Activated T-cell treated with anti-CD3 and anti-CD28 coated beads, Interleukin-2, amount 50 U/mL, for 1 hour (primary cell): ENCODE measurements around the gene SAE1.
A peak's percentile ranks its signal among the peaks of the same experiment; 100 is the strongest.

Experiments
- DNase-seq: peaks from one replicate; pipeline ENCODE4 v3.0.0-alpha.2; 2020

The SAE1 gene

GRCh38 chr19:47107202-47107952 lies 23.3 kb upstream of the SAE1 start:
- no peak for DNase-seq

DNA sequence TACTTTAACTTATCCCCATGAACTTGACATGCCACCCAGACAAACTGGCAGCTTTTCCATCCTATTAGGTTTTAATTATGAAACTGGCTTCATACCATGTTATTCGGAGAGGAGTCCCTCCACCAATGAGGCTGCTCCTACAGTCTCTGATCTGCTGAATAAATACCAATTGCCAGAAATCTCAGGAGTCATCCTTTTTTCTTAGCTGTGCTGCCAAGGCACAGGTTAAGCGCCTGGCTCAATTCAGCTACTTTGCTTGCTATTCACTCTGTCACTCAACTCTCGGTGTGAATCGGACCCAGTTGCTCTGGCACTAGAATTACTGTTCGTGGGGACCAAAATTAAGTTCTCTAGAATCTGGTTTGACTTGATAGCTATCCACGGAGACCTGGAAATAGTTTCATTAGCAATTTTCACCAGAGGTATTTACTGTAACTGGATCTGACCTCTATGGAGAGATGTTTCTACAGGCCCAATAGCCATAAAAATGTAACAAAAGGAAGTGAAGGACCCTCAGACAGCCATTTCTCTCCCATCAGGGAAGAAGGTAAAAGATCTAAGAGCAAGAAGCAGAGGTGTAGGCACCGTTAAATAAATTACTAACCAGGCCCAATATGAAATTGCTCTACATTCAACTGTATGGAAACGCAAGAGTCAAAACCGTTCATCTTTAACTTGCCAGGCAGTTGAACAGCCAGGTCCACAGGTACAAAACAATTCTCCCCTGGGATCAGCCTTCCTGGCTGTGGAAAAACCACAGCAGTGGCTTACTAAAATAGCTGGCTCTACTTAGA lies 22.5 kb upstream of the SAE1 start:
- no peak for DNase-seq

- DNase-seq, result no peak
These were observed 21.5 kb upstream of the SAE1 start for GRCh38 chr19:47109177-47109540.

DNA sequence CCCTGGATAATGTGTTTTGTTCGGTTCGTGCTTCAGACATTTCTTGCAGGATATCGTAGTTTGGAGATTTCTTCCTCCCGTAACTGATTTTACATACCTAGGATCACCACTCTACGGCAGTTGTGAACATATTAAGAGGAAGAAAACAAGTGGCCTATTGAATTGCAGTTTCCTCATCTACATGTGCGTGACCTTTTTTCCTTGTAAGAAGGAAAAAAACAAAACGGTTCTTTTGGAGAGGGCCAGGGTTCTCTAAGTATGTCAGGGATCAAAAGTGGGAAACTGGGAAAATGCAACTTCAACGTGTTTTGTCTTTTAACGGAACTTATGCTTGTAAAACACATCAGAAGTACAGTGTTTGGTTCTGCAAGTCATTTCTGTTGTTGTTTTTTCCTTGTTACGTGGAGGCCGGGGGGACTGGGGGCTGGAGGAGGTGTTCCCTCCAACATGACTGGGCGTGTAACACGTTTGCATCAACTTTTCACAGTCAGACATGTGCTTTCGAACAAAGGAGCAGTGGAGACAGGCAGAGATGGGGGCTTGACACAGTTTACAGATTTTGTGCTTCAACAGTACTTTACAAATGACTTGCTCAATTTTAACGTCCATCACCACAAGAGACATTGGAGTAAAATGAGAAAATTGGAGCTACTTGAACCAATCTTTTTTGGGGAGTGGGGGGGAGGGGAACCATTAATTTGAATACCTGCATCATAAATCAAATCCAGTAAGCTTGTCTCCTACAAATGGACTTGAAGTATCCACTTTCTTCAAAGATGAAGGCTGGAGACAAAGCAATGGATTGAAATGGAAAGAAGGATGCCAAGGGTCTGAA lies 20.9 kb upstream of the SAE1 start:
- peak; percentile 42 for DNase-seq

DNA sequence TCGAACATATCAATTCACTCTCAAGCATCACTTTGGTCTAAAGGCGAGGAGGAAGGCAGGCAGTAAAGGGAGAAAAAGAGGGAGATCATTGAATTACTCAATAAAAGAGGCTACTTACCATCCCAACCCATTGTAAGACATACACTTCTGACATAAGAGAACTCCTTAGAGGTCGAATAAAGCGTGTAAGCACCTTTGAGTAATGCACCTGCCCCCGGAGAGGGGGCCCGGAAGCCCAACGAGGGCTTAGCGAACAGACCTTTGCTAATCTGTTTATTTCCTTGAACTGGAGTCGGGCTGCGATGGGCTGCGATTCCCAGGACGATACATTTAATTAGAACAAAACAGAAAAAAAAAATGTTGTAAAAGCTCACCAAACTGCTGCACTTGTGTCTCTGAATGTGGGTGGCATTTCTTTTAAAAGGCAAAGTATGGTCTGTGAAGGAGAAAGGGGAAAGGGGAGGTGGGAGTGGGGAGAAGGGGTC lies 20.1 kb upstream of the SAE1 start:
- DNase-seq, result peak; percentile 66

GRCh38 chr19:47111006-47111621 lies 19.5 kb upstream of the SAE1 start:
- peak; percentile 59 for DNase-seq

- no peak for DNase-seq
These were observed 18.9 kb upstream of the SAE1 start for GRCh38 chr19:47111682-47112165.

DNA sequence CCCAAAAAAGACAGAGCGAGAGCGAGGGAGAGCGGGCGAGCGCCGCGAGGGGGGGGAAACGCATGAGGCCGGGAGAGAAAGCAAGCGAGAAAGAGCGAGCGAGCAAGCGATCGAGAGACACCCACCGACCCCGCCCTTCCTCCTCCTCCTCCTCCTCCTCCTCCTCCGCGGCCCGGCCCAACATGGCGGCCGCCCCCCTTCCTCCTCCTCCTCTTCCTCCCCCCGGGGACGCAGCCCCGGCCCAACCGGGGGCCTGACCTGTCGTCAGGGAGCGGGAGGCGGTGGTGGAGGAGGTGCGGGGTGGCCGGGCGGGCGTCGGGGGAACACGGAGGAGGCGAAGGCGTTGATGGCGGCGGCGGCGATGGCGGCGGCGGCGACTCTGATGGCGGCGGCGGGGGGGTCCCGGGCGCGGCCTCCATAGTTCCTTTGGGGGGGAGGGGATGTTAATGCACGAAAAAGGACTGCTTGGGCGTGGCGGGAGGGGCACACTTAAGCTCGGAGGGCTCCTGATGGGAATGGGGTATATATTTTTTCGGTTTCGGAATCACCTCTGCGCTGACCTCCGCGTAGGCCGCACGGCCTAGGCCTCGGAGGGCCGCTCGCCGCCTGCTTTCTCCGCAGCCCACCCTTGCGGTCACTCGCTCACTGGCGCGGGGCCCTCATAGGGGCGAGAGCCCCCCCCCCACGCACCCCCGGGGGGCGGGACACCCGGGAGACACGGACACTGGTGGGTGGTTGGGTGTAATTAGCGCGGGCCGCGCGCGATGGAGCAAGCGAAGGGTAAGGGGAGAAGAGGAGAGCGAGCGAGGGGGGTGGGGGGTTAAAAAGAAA lies 18.3 kb upstream of the SAE1 start:
- DNase-seq, result peak; percentile 87

GRCh38 chr19:47112997-47113849 lies 17.4 kb upstream of the SAE1 start, which contains the start of gene ZC3H4:
Gene ZC3H4, minus strand, starts transcription at chr19:47113776. Its CDS starts 1,192 bp downstream, at chr19:47112584.
- DNase-seq, result peak; percentile 99

DNA sequence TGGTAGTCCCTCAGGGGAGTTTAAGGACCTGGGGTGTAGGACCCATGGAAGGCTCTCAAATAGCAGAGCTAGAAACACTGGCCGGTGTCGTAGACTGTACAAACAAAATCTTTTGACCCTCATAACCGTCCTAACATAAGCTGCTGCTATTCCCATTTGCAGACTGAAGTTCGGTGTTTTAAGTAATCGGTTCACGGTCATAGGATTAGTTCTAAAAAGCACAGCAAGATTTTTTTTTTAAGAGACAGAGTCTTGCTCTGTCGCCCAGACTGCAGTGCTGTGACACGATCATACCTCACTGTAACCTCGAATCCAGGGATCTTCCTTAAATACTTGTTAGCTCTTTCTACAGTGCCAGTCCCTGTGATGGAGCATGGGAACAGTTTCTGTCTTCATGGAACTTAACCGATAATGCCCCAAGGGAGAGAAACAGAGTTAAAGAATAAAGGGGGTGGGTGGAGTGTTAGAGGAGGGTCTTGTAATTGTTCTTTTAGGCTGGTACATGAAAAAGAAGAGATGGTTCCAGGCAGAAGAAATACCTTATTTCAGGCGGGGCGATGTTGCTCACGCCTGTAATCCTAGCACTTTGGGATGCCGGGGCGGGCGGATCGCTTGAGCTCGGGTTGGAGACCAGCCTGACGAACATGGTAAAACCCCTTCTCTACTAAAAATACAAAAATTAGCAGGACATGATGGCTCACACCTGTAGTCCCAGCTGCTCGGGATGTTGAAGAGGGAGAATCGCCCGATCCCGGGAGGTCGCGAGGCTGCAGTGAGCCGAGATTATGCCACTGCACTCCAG lies 16.6 kb upstream of the SAE1 start:
- DNase-seq, result no peak

DNA sequence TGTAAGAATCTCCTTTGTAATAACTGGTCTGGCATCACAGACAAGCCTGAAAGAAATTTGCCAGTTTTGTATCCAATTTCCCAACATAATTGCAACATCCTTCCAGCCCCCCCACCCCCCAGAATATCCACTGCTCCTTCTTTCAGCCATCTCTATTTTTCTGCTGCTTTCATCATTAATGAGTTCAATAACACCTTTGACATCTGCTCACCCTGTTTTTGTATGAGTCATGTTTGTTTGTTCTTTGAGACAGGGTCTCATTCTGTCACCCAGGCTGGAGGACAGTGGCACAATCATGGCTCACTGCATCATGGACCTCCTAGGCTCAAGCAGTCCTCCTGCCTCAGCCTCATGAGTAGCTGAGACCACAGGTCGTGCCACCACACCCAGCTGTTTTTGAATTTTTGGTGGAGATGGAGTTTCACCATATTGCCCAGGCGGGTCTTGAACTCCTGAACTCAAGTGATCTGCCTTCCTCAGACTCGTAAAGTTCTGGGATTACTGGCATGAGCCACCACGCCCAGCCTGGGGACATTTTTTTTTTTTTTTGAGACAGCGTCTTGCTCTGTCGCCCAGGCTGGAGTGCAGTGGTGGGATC lies 10.1 kb upstream of the SAE1 start:
- DNase-seq, result no peak

- DNase-seq, result no peak
These were observed 8.0 kb upstream of the SAE1 start for GRCh38 chr19:47122359-47123335.

DNA sequence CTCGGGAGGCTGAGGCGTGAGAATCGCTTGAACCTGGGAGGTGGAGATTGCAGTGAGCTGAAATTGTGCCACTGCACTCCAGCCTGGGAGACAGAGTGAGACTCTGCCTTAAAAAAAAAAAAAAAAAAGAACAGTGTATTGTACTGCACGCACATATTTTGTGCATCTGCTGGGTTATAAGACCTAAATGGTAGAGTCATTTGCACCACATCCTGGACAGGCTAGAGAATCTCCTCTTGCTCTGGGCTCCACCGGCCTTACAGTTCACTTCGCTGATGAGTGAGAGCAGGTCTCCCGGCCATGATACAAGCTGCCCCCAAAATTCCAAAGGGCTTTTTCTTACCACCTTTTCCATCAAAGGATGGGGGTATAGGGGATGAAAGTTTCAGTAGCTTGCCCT lies 7.2 kb upstream of the SAE1 start:
- no peak for DNase-seq

GRCh38 chr19:47124937-47125668 lies 5.5 kb upstream of the SAE1 start:
- DNase-seq, result no peak

GRCh38 chr19:47125669-47125938 lies 5.0 kb upstream of the SAE1 start:
- DNase-seq, result no peak

DNA sequence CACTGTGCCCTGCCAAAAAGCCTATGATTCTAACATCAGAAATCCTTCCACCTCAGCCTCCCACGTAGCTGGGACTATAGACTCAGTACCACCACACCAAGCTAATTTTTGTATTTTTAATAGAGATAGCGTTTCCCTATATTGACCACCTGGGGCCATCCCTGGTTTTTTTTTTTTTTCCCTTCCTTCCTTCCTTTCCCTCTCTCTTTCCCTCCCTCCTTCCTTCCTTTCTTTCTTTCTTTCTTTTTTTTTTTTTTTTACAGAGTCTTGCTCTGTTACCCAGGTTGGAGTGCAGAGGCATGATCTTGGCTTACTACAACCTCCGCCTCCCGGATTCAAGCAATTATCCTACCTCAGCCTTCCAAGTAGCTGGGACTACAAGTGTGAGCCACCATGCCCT lies 1.1 kb upstream of the SAE1 start:
- DNase-seq, result no peak

DNA sequence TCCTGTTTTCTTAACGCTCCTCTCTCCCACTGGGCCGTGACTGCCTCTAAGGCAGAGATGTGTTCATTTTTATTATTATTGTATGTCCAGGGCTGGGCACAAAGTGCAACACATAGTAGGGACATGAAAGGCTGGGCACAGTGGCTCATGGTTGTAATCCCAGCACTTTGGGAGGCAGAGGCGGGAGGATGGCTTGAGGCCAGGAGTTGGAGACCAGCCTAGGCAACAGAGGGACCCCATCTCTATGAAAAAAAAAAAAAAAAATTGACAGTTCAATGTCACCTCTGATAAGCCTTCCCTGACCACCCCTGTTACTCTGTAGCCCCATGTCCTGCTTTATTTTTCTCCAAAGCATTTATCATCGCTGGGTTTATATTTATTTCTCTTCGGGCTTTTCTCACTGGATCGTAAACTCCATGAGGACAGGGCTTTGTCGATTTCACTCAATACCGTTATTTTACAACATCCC lies 481 bp upstream of the SAE1 start:
- DNase-seq, result no peak
